GM18502 (cell line): ENCODE results near the gene TBC1D21.

Experiments used
- ATAC-seq: cut with Tn5 transposase; IDR thresholded peaks from one replicate; pipeline ENCODE4 v1.9.1; 2021; ENCODE audit warnings: mild to moderate bottlenecking; ENCODE audit not compliant: unreplicated experiment, poor library complexity

The TBC1D21 gene

GRCh38 chr15:73857193-73857920 lies 16.0 kb upstream of the TBC1D21 start:
- no peak for ATAC-seq

GRCh38 chr15:73858062-73858461 lies 15.3 kb upstream of the TBC1D21 start:
- ATAC-seq: no peak

GRCh38 chr15:73862276-73862675 lies 11.1 kb upstream of the TBC1D21 start:
- no peak for ATAC-seq

- ATAC-seq: no peak
Measured at GRCh38 chr15:73865379-73865778, 8.0 kb upstream of the TBC1D21 start.

- no peak for ATAC-seq
Measured at GRCh38 chr15:73865904-73866303, 7.5 kb upstream of the TBC1D21 start.

GRCh38 chr15:73866481-73866880 lies 6.9 kb upstream of the TBC1D21 start:
- no peak for ATAC-seq

- no peak for ATAC-seq
Measured at GRCh38 chr15:73866881-73867410, 6.4 kb upstream of the TBC1D21 start.

- no peak for ATAC-seq
Measured at GRCh38 chr15:73867426-73867825, 5.9 kb upstream of the TBC1D21 start.

- no peak for ATAC-seq
Measured at GRCh38 chr15:73867956-73868355, 5.4 kb upstream of the TBC1D21 start.

GRCh38 chr15:73869216-73869995 lies 4.0 kb upstream of the TBC1D21 start:
- ATAC-seq: no peak

GRCh38 chr15:73870700-73871408 lies 2.5 kb upstream of the TBC1D21 start:
- no peak for ATAC-seq

GRCh38 chr15:73872346-73872745 lies 1.0 kb upstream of the TBC1D21 start:
- ATAC-seq: no peak

- ATAC-seq: no peak
Measured at GRCh38 chr15:73873889-73874511, 636 bp downstream of the TBC1D21 start.

- ATAC-seq: no peak
Measured at GRCh38 chr15:73879426-73879825, 6.1 kb downstream of the TBC1D21 start.

- ATAC-seq: no peak
Measured at GRCh38 chr15:73881579-73882320, 8.4 kb downstream of the TBC1D21 start.

GRCh38 chr15:73882761-73883419 lies 9.5 kb downstream of the TBC1D21 start:
- no peak for ATAC-seq

- no peak for ATAC-seq
Measured at GRCh38 chr15:73884159-73884558, 10.8 kb downstream of the TBC1D21 start.

GRCh38 chr15:73885954-73886700 lies 12.8 kb downstream of the TBC1D21 start:
- ATAC-seq: no peak
